Peyer's patch (tissue), 4 donors: ENCODE measurements around the gene TTLL12. TPM values are rescaled to one million over a fixed set of nuclear protein-coding genes. Genes with fewer than 3 reads are reported as not detected.

Experiments
- DNase-seq, 3 donors: peaks; one replicate each; pipeline ENCODE4 v3.0.0-alpha.2; 2017 to 2019
- H3K27ac ChIP-seq, 4 donors: fragments of 200-600 bp; sonication (generic); one replicate each; pipeline ENCODE4 v1.5.1; 2016 to 2019
- H3K27me3 ChIP-seq, 2 donors: fragments of 200-600 bp; sonication (generic); one replicate each; pipeline ENCODE4 v1.5.1; 2019
- H3K36me3 ChIP-seq, 3 donors: fragments of 200-600 bp; sonication (generic); one replicate each; pipeline ENCODE4 v1.5.1; 2016 to 2019
- H3K4me1 ChIP-seq, 4 donors: fragments of 200-600 bp; sonication (generic); one replicate each; pipeline ENCODE4 v1.5.1; 2016 to 2019
- H3K4me3 ChIP-seq, 4 donors: fragments of 200-600 bp; sonication (generic); 1 replicate in 3 of 4; 2 replicates in 1 of 4; pipeline ENCODE4 v1.5.1; 2016 to 2019; ENCODE audit warnings: mild to moderate bottlenecking in 1 of 4
- H3K9me3 ChIP-seq, 4 donors: fragments of 200-600 bp; sonication (generic); one replicate each; pipeline ENCODE4 v1.5.1; 2016 to 2019; ENCODE audit warnings: mild to moderate bottlenecking in 1 of 4
- CTCF ChIP-seq, 6 experiments: fragments of 450-650 bp in 4 of 6; fragments of 200-600 bp in 2 of 6; sonication (generic) in 1 of 6; IDR thresholded peaks; one replicate each; pipeline ENCODE4 v1.5.1; 2017 to 2019; ENCODE audit warnings: antibody characterized with exemption in 6 of 6, mild to moderate bottlenecking in 3 of 6, moderate library complexity in 1 of 6
- POLR2A ChIP-seq, 2 donors: fragments of 450-650 bp; IDR thresholded peaks; one replicate each; pipeline ENCODE4 v1.5.1; 2017; ENCODE audit warnings: antibody characterized with exemption in 2 of 2, mild to moderate bottlenecking in 2 of 2, moderate library complexity in 2 of 2
- total RNA-seq, 4 donors: library from RNA; depleted of rRNA; stranded (reverse); fragments of >200 nt; gene quantifications; one replicate each; pipeline ENCODE4 v1.1.0, GENCODE V29; 2016

TTLL12 gene
- total RNA-seq, 4 donors from 2014 or later = 34.7 to 77.8 (median 58.2) TPM

- TF ChIP-seq CTCF (IDR thresholded peaks at IDR 0.05) = no peak
- no peak for TF ChIP-seq POLR2A (IDR thresholded peaks at IDR 0.05)
- Histone ChIP-seq H3K4me1 (peaks cover 0 to 28% (median 0%) of the 10 kb centered on the region in 4 donors), H3K4me3 (no peak overlapping the region), H3K27me3 (no peaks in the 10 kb centered on the region), H3K36me3 (peaks cover 0 to 28% (median 0%) of the 10 kb centered on the region in 3 donors), H3K27ac (no peak overlapping the region), H3K9me3 (no peaks in the 10 kb centered on the region)
- no peak for DNase-seq
These were observed 22.3 kb downstream of the TTLL12 start for GRCh38 chr22:43164636-43165035.

- Histone ChIP-seq H3K27me3 (no peaks in the 10 kb centered on the region), H3K4me3 (no peak overlapping the region), H3K4me1 (peaks cover 0 to 33% (median 0%) of the 10 kb centered on the region in 4 donors), H3K36me3 (peaks cover 0 to 25% (median 0%) of the 10 kb centered on the region in 3 donors), H3K27ac (no peak overlapping the region), H3K9me3 (no peaks in the 10 kb centered on the region)
- TF ChIP-seq POLR2A (IDR thresholded peaks at IDR 0.05) (no peak), CTCF (IDR thresholded peaks at IDR 0.05) (no peak)
- no peak for DNase-seq
These were observed 23.6 kb downstream of the TTLL12 start for GRCh38 chr22:43163241-43163795.

- H3K27ac ChIP-seq = no peak overlapping the region
- peaks cover 0 to 17% (median 0%) of the 10 kb centered on the region in 3 donors for H3K36me3 ChIP-seq
- no peak overlapping the region for H3K4me3 ChIP-seq
- no peaks in the 10 kb centered on the region for H3K9me3 ChIP-seq
- no peak for TF ChIP-seq CTCF (IDR thresholded peaks at IDR 0.05)
- TF ChIP-seq POLR2A (IDR thresholded peaks at IDR 0.05) = no peak
- no peak for DNase-seq
- H3K27me3 ChIP-seq = no peaks in the 10 kb centered on the region
- H3K4me1 ChIP-seq = peaks cover 0 to 40% (median 0%) of the 10 kb centered on the region in 4 donors
These were observed 24.4 kb downstream of the TTLL12 start for GRCh38 chr22:43162412-43163150.

- no peak for TF ChIP-seq CTCF (IDR thresholded peaks at IDR 0.05)
- DNase-seq = no peak
- H3K27me3 ChIP-seq = no peaks in the 10 kb centered on the region
- no peaks in the 10 kb centered on the region for H3K9me3 ChIP-seq
- H3K4me3 ChIP-seq = no peak overlapping the region
- H3K27ac ChIP-seq = peak overlapping the region in 1 of 4 donors; percentile 36
- H3K36me3 ChIP-seq = peaks cover 0 to 14% (median 0%) of the 10 kb centered on the region in 3 donors
- peaks cover 0 to 52% (median 0%) of the 10 kb centered on the region in 4 donors for H3K4me1 ChIP-seq
These were observed 26.3 kb downstream of the TTLL12 start for GRCh38 chr22:43160497-43161126.

GRCh38 chr22:43159484-43160178 is 27.3 kb downstream of the TTLL12 start:
- peak in 4 of 6 experiments; percentile 30 to 72 (median 66) for TF ChIP-seq CTCF (IDR thresholded peaks at IDR 0.05)
- TF ChIP-seq POLR2A (IDR thresholded peaks at IDR 0.05) = no peak
- Histone ChIP-seq H3K27ac (peak overlapping the region in 3 of 4 donors; percentile 23 to 52 (median 36)), H3K36me3 (peaks cover 0 to 14% (median 0%) of the 10 kb centered on the region in 3 donors), H3K9me3 (no peaks in the 10 kb centered on the region), H3K4me3 (no peak overlapping the region), H3K27me3 (no peaks in the 10 kb centered on the region), H3K4me1 (peaks cover 0 to 54% (median 0%) of the 10 kb centered on the region in 4 donors)
- peak in 2 of 3 donors; percentile 79 to 85 for DNase-seq
